LNCAP (cell line): ENCODE results near the gene CBFA2T3.

Source experiments
- TF ChIP-seq, protein P1 (sequence below): fragments of 450-650 bp; IDR thresholded peaks from 2 replicates; pipeline ENCODE4 v1.5.1; 2017; ENCODE audit warnings: mild to moderate bottlenecking

The CBFA2T3 gene

GRCh38 chr16:88978608-88979346, 1.8 kb upstream of the CBFA2T3 start:
- TF ChIP-seq, protein P1, sequence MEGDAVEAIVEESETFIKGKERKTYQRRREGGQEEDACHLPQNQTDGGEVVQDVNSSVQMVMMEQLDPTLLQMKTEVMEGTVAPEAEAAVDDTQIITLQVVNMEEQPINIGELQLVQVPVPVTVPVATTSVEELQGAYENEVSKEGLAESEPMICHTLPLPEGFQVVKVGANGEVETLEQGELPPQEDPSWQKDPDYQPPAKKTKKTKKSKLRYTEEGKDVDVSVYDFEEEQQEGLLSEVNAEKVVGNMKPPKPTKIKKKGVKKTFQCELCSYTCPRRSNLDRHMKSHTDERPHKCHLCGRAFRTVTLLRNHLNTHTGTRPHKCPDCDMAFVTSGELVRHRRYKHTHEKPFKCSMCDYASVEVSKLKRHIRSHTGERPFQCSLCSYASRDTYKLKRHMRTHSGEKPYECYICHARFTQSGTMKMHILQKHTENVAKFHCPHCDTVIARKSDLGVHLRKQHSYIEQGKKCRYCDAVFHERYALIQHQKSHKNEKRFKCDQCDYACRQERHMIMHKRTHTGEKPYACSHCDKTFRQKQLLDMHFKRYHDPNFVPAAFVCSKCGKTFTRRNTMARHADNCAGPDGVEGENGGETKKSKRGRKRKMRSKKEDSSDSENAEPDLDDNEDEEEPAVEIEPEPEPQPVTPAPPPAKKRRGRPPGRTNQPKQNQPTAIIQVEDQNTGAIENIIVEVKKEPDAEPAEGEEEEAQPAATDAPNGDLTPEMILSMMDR, result no peak

DNA sequence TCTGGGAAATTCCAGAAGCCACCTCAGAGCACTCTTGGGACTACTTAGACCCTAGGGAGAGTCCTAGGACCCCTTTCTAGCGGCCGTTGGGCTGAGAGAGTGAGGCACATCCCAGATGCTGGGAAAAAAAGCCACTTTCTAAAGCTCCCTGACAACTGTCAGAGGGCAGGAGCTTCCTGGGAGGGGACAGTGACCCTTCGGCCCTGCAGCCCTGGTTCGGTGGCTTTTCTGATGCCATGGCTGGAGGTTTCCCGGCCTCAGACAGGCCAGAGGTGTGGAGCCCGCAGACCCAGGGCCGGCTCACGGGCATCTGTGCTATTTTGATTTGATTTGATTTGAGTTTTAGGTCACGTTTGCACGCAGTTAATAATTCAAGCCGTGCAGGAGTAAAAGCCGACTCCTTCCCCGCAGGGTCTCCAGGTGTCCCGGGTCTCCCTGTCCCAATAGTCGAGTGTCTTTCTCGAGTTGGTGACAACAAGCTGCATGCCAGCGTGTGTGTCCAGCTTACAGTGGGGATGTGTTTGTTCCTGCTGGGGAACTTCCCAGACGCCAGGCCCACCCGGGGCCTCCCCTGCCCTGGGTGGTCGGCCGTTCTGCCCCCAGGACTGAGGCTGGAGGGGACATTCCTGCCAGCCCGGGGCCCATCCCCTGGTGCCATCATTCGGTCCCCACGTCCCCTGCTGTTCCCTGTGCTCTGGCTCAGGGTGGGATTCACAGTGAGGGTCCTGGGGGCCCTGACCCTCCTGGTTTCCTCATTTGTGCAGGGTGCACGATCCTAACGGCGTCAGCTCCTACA, 1.0 kb upstream of the CBFA2T3 start:
- TF ChIP-seq, protein P1, result no peak

- TF ChIP-seq, protein P1, result no peak
These were observed 515 bp downstream of the CBFA2T3 start for GRCh38 chr16:88976366-88977017.

DNA sequence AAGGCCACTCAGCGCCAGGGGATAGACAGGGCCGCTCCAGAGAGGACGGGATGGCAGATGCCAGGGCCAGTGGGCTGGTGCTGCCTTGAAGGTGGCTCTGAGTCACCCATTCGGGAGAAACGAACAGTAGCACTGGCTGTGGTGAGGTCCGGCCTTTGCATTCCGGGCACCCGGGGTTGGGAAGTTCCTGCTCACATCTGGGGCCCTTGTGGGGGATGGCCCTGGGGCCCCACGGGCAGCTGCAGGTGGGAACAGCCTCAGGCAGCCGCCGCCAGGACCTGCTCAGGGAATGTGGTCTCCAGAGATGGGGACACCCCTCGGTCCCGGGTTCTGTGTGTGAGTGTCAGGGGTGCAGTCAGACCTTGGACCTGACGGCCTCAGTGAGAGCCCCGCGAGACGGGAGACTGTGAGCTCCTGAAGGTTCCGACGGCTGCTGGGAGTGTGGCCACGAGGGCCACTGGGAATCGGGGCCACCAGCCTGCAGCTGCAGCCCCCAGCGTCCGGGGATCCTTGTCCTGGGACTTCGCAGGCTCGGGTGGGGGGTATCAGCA, 1.4 kb downstream of the CBFA2T3 start:
- TF ChIP-seq, protein P1, result no peak

DNA sequence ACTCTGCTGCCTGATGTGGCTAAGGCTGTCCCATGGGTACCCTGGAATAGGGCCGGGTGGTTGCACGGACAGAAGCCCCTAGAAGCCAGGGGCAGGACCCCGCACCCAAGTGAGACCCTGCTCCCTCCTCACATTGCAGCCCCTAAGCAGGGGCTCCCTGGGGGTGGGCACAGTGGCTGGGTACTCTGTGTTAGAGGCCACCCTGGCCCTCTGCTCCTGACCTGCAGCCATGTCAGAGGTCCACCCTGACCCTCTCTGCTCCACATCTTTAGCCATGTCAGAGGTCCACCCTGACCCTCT, 2.1 kb downstream of the CBFA2T3 start:
- TF ChIP-seq, protein P1, result no peak

DNA sequence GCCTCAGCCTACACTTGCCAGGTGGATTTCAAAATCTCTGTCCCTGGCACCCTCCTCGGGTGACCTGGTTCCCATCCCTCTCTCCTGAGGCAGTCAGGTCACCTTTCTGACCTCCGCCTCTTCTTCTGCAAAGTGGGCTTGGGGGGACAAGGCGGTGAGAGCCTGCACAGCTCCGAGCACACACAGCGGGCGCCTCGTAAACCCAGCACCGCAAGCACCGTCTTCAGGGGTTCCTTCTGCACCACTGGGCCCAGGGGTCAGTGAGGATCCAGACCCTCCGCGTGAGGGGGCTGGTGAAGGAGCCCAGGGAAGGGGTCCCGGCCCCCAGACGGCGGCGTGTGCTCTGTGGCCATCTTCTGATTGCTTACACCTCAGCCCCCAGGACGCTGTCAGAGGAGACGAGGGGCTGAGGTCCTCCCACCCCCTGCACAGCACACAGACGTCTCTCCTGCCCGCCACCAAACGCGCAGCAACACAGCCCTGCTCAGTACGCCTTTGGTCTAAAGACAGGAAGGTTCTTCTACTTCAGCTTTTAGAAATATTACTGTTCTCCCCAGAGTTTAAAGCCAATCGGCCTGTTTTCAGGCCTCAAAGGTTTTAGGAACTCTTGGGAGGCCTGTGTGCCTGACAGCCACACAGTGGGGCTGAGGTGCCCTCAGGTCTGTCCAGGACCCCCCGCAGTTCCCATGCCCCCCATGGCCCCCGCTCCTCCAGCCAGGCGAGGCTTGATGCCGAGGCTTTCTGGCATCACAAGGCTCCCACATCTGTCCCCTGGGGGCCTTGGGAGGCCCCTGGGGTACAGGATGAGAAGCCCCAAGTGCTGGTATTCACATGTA, 2.7 kb downstream of the CBFA2T3 start:
- TF ChIP-seq, protein P1, result no peak
